AG20443 (cell line): ENCODE results near the gene HOPX.
A peak's percentile ranks its signal among the peaks of the same experiment; 100 is the strongest.
"Not testable (repeated sequence)": the region's sequence is repeated elsewhere in the genome, so short reads cannot be mapped to it uniquely, and the experiment has no call there.

Source experiments
- DNase-seq: peaks from one replicate; pipeline ENCODE4 v3.0.0; 2012; ENCODE audit warnings: low spot score, mixed read lengths

The HOPX gene

DNA sequence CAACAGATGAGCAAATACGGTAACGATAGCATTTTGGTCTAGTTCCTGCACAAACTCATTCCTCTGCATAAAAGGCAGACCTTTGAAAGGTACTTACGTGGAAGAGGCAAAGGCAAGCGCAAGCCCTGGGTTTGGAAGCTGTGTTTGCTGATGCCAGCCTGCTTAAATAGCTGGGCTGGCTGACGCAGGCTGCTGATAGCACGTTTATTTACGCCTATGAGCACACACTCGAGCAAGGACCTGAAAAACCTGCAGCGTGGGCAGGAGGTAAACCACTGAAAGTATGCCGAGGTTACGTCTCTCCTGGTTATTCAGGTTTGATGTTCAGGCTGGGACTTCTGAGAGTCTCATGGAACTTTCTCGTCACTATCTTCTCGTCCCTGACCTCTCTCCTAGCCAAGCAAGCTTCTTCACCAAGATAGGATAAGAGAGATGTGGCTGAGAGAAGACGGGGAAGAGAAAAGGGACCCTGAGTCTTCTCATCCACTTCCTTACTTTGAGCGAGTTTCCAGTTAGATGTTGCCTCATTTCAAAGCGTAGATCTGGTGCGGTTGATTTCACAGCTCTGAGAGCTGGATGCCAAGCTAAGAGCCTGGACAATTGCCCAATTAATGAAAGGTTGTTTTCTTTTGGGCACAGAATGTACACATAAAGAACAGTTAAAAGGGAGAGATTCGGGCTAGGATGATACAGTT is at the start of gene HOPX:
TSS of gene HOPX (minus strand) at position 139 of the 695 bp plus-strand sequence. CDS start 23,480 bp downstream, outside the sequence.
- DNase-seq: no peak

- DNase-seq: no peak
These were observed 49.0 kb upstream of the HOPX start for GRCh38 chr4:56730097-56730496.

DNA sequence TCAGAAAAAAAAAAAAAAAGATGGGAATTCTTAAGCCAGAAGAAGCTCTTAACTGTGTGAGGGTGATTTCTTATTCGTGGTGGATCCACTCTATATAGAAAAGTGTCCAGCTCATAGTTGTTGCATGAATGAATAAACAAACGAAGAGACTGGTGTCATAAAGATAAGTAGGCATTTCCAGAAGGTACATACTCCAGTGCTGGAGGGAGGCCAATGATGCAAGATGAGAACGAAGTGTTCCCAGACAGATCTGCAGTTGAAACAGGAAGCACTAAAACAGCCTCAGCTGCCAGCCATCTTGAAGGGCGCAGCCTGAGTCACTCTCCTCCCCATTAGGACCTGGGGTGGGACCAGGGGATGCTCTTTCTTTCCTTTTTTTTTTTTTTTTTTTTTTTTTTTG is 47.4 kb upstream of the HOPX start:
- DNase-seq: peak; percentile 50

DNA sequence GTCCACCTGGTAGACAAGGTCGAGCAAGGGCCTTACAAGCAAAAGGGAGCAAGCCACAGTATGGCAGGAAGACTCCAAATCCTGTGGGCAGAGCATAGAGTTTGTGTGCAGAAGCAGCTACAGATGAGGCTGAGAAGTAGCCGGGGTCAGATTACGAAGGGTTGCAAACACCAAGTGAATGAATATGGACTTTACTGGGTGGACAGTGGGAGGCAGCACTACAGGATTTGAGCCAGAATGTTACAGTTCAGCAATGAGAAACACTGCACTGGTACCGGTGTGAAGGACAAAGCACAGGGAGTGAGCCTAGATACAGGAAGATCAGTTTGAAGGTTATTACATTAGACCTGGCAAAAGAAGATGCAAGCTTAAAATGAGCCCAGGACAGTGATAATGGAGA is 46.1 kb upstream of the HOPX start:
- DNase-seq: no peak

DNA sequence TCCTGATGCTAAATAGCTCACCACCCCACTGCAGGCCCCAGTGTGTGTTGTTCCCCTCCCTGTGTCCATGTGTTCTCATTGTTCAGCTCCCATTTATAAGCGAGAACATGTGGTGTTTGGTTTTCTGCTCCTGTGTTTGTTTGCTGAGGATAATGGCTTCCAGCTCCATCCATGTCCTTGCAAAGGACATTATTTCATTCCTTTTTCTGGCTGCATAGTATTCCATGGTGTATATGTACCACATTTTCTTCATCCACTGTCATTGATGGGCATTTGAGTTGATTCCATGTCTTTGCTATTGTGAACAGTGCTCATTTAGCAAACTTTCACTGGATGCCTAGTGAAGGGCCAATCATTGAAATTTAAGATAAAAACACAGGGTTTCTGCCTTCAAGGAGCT is 45.5 kb upstream of the HOPX start:
- DNase-seq: not testable (repeated sequence)

GRCh38 chr4:56723659-56724230 is 42.6 kb upstream of the HOPX start:
- no peak for DNase-seq

DNA sequence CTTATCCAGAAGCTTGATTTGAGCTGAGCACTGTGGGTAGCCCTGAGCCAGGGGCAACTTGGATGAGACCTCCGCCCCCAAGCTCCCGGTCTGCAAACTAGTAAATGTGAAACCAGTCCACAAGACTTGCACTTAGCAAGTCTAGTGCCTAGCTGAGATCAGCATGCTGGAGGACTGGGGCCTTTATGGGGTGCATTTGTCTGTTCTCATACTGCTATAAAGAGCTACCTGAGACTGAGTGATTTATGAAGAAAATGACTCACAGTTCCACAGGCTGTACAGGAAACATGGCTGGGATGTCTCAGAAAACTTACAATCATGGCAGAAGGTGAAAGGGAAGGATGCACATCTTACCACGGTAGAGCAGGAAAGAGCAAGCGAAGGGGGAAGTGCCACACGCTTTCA is 42.1 kb upstream of the HOPX start:
- no peak for DNase-seq

- DNase-seq: no peak
These were observed 27.1 kb upstream of the HOPX start for GRCh38 chr4:56708146-56708545.

- no peak for DNase-seq
These were observed 24.9 kb upstream of the HOPX start for GRCh38 chr4:56705966-56706365.

- no peak for DNase-seq
These were observed 24.2 kb upstream of the HOPX start for GRCh38 chr4:56705334-56705733.

DNA sequence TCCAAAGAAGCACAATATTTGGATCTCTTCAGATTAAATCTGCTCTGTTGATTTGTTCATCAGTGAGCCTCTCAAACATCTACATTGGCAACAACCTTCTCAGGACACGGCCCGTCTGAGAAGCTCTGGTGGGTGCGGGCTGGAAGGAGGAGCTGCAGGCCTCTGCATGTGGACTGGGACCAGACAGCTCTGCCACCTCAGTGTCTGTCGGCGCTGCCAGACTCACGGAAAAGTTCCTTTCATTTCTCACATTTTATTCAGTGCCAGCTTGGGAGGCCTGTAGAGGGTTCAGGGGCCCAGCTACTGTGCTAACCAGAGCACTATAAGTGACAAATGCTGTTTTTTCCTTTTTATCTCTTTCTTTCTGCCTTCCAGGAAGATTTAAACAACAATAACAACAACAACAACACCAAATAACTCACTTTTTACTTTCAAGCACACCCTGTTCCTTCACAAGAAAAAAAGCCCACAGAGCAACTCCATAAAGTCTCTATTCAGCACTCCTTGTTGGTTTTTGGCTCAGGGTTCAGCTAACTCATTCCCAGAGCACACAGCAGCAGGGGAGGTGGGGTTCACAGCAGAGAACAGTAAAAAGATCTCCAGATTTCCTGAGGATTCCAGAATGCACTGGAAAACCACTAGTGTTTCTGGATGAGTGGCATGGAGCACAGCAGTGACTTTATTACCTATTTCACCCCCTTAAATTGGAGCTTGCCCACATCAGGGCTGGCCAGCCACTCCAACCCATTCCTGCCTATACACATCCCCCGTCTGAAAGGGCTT is 23.2 kb upstream of the HOPX start:
- DNase-seq: peak; percentile 55

DNA sequence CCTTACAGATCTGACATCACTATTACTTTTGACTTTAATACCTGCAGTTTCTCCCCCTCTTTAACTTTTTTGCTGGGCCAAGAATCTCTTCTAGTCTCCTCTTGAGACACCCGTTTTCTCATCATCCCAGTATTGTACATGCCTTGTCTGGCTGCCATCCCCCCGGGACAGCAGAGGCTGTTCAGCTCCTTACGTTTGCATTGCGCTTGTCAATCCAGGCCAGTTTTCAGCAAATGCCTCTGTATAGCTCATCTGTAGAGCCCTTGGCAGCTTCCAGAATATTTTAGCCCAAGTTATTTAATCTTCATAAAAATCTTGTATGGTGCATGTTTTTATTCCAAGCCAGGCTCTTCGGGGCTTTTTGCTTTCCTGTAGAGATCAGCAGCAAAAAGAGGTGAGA is 22.3 kb upstream of the HOPX start:
- DNase-seq: no peak

GRCh38 chr4:56701644-56702043 is 20.5 kb upstream of the HOPX start:
- no peak for DNase-seq

DNA sequence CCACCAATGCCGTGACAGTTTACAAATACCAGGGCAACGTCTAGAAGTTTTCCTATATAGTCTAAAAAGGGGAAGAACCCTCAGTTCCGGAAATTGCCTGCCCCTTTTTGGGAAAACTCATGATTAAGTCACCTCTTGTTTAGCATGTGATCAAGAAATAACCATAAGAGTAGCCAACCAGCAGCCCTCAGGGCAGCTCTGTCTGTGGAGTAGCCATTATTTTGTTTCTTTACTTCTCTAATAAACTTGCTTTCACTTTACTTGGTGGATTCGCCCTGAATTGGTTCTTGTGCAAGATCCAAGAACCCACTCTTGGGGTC is 20.0 kb upstream of the HOPX start:
- no peak for DNase-seq

GRCh38 chr4:56699537-56700105 is 18.5 kb upstream of the HOPX start:
- DNase-seq: no peak

- no peak for DNase-seq
These were observed 17.2 kb upstream of the HOPX start for GRCh38 chr4:56698329-56698728.

- no peak for DNase-seq
These were observed 15.0 kb upstream of the HOPX start for GRCh38 chr4:56696056-56696455.

- DNase-seq: not testable (repeated sequence)
These were observed 12.4 kb upstream of the HOPX start for GRCh38 chr4:56693476-56693875.

GRCh38 chr4:56692576-56692975 is 11.5 kb upstream of the HOPX start:
- DNase-seq: no peak

GRCh38 chr4:56691425-56691824 is 10.3 kb upstream of the HOPX start:
- DNase-seq: no peak

DNA sequence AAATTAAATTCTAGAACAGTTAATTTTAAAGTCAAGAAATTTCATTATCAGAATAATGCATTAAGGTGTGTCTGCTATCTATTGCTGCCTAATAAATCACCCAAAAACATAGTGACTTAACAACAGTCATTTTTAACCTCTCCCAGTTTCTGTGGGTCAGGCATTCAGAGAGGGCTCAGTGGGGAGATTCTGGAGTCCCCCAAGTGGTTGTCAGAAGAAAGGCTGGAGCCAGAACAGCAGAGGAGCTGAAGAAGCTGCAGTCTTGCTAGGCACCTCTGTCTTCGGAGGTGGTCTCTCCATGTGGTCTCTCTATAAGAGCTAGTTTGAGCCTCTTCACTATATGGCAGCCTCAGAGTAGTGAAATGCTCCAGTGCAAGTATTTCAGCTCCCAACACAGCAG is 9.3 kb upstream of the HOPX start:
- DNase-seq: no peak

DNA sequence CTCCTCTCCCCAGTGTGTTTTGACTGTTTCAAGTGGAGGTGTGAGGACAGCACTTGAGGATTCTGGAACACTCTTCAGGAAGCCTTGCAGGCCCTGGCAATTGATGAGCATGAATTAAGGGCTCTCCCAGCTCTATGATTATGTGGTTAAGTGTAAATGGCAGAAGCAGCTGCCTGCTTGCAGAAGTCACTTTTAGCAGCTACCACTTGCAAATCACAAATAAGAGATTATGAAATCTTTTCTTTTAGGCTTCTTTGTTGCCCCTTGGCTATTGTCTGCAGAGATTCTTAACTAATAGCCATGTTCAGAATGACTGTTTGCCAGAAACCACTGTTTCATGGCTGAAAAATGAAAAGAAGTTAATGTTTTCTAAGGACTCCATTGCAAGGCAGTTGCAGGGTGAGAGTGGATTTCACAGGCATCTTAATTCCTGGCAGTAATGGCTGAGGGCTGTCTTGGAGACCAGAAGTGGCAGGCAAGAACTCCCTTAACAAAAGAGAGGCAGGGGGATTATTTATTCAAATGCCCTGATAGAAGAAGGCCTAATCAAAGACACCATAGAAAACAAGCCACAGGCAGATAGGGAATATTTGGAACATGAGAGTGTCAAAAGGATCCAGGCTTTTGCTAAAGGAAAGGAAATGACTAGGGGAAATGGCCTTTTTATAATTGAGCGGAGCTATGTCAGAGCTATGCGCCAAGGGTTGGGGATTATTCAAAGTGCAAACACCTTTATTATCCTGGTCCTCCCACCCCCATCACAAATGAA is 8.3 kb upstream of the HOPX start:
- no peak for DNase-seq
